Esophagus (tissue), 2 donors: ENCODE data around the gene KLHDC3. TPM values are rescaled to one million over a fixed set of nuclear protein-coding genes. Genes with fewer than 3 reads are reported as not detected.

Source experiments
- H3K27ac ChIP-seq, 2 donors: one replicate each; pipeline ENCODE4 v1.5.1; 2013; ENCODE audit warnings: low read depth in 2 of 2, mild to moderate bottlenecking in 2 of 2, inconsistent platforms in 1 of 2, low read length in 1 of 2, moderate library complexity in 1 of 2
- H3K27me3 ChIP-seq, 2 donors: one replicate each; pipeline ENCODE4 v1.6.1; 2013; ENCODE audit warnings: low read length in 2 of 2, control low read depth in 1 of 2, mild to moderate bottlenecking in 1 of 2; ENCODE audit not compliant: insufficient read depth in 2 of 2, control insufficient read depth in 1 of 2
- H3K36me3 ChIP-seq, 2 donors: one replicate each; pipeline ENCODE4 v1.6.1; 2013; ENCODE audit warnings: low read length in 1 of 2; ENCODE audit not compliant: control insufficient read depth in 2 of 2, insufficient read depth in 2 of 2
- H3K4me1 ChIP-seq, 2 donors: one replicate each; pipeline ENCODE4 v1.6.1; 2013; ENCODE audit warnings: low read length in 1 of 2; ENCODE audit not compliant: control insufficient read depth in 2 of 2, insufficient read depth in 2 of 2
- H3K4me3 ChIP-seq, 2 donors: one replicate each; pipeline ENCODE4 v1.5.1; 2013; ENCODE audit warnings: low read length in 2 of 2, mild to moderate bottlenecking in 2 of 2, low read depth in 1 of 2, moderate library complexity in 1 of 2
- H3K9me3 ChIP-seq, 2 donors: one replicate each; pipeline ENCODE4 v1.6.1; 2013; ENCODE audit warnings: mild to moderate bottlenecking in 2 of 2, low read depth in 1 of 2, low read length in 1 of 2, moderate library complexity in 1 of 2; ENCODE audit not compliant: control insufficient read depth in 2 of 2, insufficient read depth in 1 of 2
- WGBS, 2 donors: extraction: QIAGEN DNeasy Blood & Tissue Kit; methylation state at CpG; one replicate each; pipeline ENCODE4 v1.1.7; 2013; 5-methylcytosine and 5-hydroxymethylcytosine counted together
- polyA plus RNA-seq, 2 donors: library from polyadenylated mRNA; stranded (reverse); fragments of 200-250 nt; gene quantifications; one replicate each; pipeline ENCODE4 v1.2.3, GENCODE V29; 2013
- donor health status: healthy with polysubstance abuse.
- donor health status: Bipolar disorder and iron deficiency.

KLHDC3 gene
- polyA plus RNA-seq, 2 donors: 39.3 to 40.9 TPM

- Histone ChIP-seq H3K36me3 (peaks cover 21 to 49% of the 10 kb centered on the region in 2 donors), H3K4me3 (no peak overlapping the region), H3K27me3 (no peaks in the 10 kb centered on the region), H3K9me3 (no peaks in the 10 kb centered on the region), H3K27ac (no peak overlapping the region), H3K4me1 (peaks cover 0 to 2% of the 10 kb centered on the region in 2 donors)
- 61 to 66% methylated on average over 6 of the region's 6 CpGs for WGBS, 2 donors
Observed at GRCh38 chr6:43009124-43009523, 4.9 kb upstream of the KLHDC3 start.

GRCh38 chr6:43011207-43011606 lies 2.8 kb upstream of the KLHDC3 start:
- Histone ChIP-seq H3K36me3 (peaks cover 21 to 46% of the 10 kb centered on the region in 2 donors), H3K27me3 (no peaks in the 10 kb centered on the region), H3K9me3 (no peaks in the 10 kb centered on the region), H3K27ac (no peak overlapping the region), H3K4me3 (no peak overlapping the region), H3K4me1 (peaks cover 2% of the 10 kb centered on the region in 2 donors)
- WGBS, 2 donors: 76 to 80% methylated on average over 6 of the region's 6 CpGs

- Histone ChIP-seq H3K4me3 (no peak overlapping the region), H3K4me1 (peaks cover 2 to 10% of the 10 kb centered on the region in 2 donors), H3K9me3 (no peaks in the 10 kb centered on the region), H3K36me3 (peaks cover 17 to 38% of the 10 kb centered on the region in 2 donors), H3K27me3 (no peaks in the 10 kb centered on the region), H3K27ac (no peak overlapping the region)
- WGBS, 2 donors: 70 to 76% methylated on average over 6 of the region's 6 CpGs
Observed at GRCh38 chr6:43012364-43012763, 1.7 kb upstream of the KLHDC3 start.

DNA sequence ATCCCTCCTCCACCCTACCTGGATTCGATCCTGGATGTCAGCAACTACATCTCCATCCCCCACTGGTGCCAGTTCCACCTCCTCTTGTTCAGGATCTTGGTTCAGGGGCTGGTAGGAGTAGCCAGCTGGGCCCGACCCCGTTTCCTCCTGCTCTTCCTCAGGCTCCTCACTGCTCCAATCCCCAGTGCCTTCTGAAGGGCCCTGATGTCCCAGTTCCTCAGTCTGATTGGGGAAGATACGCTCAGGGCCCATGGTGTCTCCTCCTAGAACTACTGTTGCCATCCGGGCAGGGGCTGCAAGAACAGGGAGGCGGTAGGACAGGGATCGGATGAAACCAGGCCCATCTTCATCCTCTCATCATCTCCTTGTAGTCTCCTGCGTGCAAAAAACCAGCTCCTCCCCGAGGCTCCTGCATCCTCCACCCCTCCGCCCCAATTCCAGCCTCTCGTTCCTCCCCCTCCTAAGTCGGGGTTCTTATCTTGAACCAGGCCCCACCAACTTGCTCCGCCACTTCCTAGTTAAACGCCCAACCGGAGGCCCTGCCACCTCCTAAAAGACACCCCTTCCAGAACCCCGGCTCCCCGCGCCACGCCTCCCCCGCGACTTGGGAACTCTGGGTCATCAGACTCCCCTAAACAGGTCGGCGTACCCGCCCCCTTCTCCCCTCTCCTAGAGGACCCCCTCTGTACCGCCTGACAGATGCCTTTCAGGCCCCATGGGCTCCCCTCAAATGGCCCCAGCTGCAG lies 779 bp upstream of the KLHDC3 start:
- peaks cover 16 to 38% of the 10 kb centered on the region in 2 donors for H3K36me3 ChIP-seq
- no peaks in the 10 kb centered on the region for H3K27me3 ChIP-seq
- 1 to 2% methylated on average over 25 of the region's 25 CpGs for WGBS, 2 donors
- no peaks in the 10 kb centered on the region for H3K9me3 ChIP-seq
- H3K4me1 ChIP-seq: peaks cover 2 to 10% of the 10 kb centered on the region in 2 donors
- H3K4me3 ChIP-seq: peak overlapping the region; percentile 60 to 64
- peak overlapping the region; percentile 60 to 88 for H3K27ac ChIP-seq

GRCh38 chr6:43014434-43014909 lies 423 bp downstream of the KLHDC3 start:
- H3K36me3 ChIP-seq: peaks cover 11 to 42% of the 10 kb centered on the region in 2 donors
- H3K9me3 ChIP-seq: no peaks in the 10 kb centered on the region
- 0 to 1% methylated on average over 7 of the region's 7 CpGs for WGBS, 2 donors
- H3K27ac ChIP-seq: peak overlapping the region; percentile 58 to 74
- H3K27me3 ChIP-seq: no peaks in the 10 kb centered on the region
- peak overlapping the region; percentile 58 to 70 for H3K4me3 ChIP-seq
- peaks cover 2 to 10% of the 10 kb centered on the region in 2 donors for H3K4me1 ChIP-seq

DNA sequence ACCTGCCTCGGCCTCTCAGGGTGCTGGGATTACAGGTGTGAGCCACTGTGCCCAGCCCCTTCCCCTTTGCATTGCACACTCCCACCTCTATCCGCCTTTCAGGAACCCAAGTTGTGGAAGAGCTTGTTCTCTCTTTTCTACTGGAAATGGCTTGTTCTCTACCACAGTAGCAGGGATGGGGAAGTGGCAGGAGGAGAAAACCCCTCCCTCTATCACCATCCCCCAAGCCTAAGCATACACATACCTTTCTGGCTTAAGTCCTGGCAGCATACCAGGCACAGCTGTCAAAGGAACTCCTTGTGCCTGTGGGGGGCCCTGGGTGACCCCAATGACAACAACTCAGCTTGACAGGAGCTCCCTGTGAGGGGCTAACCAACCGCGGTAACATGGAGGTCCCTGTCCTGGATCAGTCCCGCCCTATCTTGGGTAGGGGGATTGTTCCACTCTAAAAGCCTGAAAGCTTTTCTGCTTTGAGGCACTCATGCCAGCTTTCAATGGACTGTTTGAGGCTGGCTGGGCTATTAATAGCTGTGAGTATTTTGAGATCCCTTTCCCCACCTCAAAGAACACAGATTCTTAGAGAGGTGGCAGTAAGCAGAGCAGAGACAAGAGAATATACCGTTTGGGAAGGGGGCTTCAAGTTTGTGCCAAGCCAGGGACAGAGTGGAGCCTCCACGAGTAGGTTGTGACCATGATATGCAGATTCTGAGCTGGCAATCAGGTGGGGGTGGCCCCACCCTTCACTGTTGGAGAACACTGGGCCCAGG lies 2.3 kb downstream of the KLHDC3 start:
- 73 to 75% methylated on average over 7 of the region's 7 CpGs for WGBS, 2 donors
- no peak overlapping the region for H3K27ac ChIP-seq
- H3K9me3 ChIP-seq: no peaks in the 10 kb centered on the region
- H3K27me3 ChIP-seq: no peaks in the 10 kb centered on the region
- H3K36me3 ChIP-seq: peaks cover 4 to 27% of the 10 kb centered on the region in 2 donors
- no peak overlapping the region for H3K4me3 ChIP-seq
- peaks cover 6 to 12% of the 10 kb centered on the region in 2 donors for H3K4me1 ChIP-seq

DNA sequence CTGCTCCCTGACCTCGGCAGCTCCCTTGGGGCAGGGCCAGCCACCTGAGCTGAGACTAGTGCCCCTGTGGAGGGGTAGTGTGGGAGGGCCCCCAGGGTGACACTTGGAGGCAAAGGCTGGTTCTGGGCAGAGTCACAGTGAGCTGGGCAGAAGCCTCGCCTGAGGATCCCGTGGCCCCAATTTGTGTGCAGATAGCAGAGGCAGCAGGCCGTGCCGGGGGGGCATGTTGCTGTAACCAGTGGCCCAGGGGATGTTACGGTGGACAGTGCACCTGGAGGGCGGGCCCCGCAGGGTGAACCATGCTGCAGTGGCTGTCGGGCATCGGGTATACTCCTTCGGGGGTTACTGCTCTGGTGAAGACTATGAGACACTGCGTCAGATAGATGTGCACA lies 2.9 kb downstream of the KLHDC3 start:
- Histone ChIP-seq H3K27ac (no peak overlapping the region), H3K4me3 (no peak overlapping the region), H3K4me1 (peaks cover 6 to 12% of the 10 kb centered on the region in 2 donors), H3K9me3 (no peaks in the 10 kb centered on the region), H3K27me3 (no peaks in the 10 kb centered on the region), H3K36me3 (peaks cover 4 to 21% of the 10 kb centered on the region in 2 donors)
- WGBS, 2 donors: 89 to 91% methylated on average over 12 of the region's 12 CpGs

DNA sequence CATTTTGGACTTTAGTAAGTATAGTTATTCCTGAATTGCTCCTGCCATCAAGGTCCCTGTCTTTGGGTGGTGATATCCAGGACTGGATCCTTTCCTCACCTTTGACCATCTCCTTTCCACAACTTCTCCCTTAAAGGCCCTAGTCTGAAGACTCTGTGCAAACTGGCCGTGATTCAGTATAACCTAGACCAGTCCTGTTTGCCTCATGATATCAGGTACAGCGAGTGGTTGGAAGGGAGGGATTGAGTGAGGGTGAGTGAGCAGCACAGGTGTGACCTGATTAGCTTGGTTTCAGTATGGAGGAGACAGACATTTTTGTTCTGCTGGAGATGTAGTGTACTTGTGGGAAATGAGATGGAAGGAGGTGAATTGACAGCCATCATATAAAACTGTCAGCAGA lies 5.1 kb downstream of the KLHDC3 start:
- Histone ChIP-seq H3K4me1 (peaks cover 4 to 12% of the 10 kb centered on the region in 2 donors), H3K4me3 (no peak overlapping the region), H3K36me3 (peaks cover 4 to 21% of the 10 kb centered on the region in 2 donors), H3K27me3 (no peaks in the 10 kb centered on the region), H3K27ac (no peak overlapping the region), H3K9me3 (no peaks in the 10 kb centered on the region)
- WGBS, 2 donors: 81 to 91% methylated on average over 2 of the region's 2 CpGs

DNA sequence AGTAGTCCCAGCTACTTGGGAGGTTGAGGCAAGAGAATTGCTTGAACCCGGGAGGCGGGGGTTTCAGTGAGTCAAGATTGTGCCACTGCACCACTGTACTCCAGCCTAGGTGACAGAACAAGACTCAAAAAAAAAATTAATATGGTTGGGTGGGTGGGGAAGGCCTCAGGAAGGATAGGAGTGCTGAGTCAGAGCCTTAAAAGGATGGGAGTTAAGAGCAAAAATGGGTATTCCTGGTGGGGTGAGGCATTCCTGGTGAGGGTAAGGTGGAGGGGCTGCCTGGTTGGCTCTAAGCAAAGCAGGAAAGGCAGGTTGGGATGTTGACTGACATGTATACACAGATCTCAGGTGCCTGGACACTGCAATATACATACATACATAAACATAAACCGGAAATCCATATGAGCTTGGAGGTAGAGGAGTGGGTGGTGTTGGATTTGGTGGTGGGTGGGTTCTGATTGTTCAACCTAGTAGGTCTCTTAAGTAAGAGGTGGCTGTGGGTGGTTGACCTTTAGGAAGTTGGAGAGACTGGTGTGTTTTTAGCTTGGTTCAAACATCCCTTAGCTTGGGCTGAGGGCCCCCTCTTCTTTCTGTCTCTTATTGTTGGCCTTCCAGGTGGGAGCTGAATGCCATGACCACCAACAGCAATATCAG lies 6.1 kb downstream of the KLHDC3 start:
- Histone ChIP-seq H3K4me3 (no peak overlapping the region), H3K36me3 (peaks cover 7 to 27% of the 10 kb centered on the region in 2 donors), H3K4me1 (peaks cover 4 to 12% of the 10 kb centered on the region in 2 donors), H3K27me3 (no peaks in the 10 kb centered on the region), H3K9me3 (no peaks in the 10 kb centered on the region), H3K27ac (peak overlapping the region in 1 of 2 donors; percentile 90)
- 89% methylated on average over 3 of the region's 3 CpGs for WGBS, 2 donors
